Measurements from ENCODE around the gene SNED1.

SNED1 gene

GRCh38 chr2:241068942-241069810 lies 70.8 kb downstream of the SNED1 start:
- no peak for DNase-seq (ENCODE audit: low spot score)

DNA sequence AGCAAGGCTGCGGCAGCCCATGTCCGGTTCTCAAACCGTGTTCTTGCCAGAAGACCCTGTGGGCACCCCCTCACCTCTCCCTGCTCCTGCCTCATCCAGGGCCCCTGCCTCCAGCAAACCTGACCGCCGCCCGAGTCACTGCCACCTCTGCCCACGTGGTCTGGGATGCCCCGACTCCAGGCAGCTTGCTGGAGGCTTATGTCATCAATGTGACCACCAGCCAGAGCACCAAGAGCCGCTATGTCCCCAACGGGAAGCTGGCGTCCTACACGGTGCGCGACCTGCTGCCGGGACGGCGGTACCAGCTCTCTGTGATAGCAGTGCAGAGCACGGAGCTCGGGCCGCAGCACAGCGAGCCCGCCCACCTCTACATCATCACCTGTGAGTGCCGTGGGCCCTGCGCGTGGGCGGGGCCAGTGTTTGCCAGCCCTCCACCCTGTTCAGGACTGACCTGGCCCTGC lies 71.4 kb downstream of the SNED1 start:
- no peak for DNase-seq (ENCODE audit: low spot score)

- no peak for DNase-seq (ENCODE audit: low spot score)
Measured at GRCh38 chr2:241070361-241070760, 71.9 kb downstream of the SNED1 start.

DNA sequence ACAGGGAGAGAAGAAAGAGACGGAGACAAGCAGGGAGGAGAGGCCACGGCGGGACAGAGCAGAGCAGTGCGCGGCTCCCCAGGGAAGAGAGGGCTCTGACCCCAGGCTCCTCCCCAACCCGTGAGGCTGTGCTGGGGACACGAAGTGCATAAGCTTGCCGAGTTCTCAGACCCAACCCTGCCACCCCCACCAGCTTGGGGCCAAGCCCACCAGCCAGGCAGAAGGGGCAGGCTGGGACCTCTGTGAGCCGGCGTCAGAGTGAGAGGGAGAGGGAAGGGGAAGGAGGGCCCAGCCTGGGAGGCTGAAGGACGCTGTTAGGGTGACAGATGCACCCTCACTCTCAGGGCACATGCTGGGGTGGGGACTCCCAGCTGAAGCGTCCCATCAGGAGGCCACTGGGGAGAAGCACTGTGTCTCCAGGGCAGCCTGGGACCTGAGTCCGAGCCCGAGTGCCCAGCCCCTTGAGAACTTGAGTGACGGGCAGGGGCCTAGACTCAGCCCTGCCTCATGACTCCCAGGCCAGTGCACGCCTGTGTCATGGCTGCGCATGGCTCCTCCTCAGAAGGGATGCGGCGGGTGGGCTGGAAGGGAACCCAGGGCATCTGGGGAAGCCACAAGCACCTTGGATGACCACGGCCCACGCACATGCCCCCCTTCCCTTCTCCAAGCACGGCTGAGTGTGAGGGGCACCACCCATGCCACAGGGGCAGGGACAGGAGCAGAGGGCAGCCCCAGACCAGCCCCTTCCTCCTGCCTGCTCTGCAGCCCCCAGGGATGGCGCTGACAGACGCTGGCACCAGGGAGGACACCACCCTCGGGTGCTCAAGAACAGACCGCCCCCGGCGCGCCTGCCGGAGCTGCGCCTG lies 72.6 kb downstream of the SNED1 start:
- no peak for DNase-seq (ENCODE audit: low spot score)

DNA sequence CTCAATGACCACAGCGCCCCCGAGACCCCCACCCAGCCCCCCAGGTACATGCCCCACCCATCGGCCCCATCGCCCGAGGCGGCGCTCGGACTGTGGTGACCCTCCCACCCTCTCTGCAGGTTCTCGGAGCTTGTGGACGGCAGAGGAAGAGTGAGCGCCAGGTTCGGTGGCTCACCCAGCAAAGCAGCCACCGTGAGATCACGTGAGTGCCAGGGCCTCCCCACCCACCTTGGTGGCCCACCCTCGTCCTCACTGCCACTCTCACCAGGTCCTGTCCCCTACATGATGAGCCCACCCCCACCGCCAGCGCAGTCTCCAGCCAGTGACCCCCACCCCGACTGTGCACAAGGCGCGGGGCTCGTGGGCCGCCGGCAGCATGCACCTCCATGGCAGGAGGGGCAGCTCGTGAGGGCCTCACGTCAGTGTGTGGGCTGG lies 73.3 kb downstream of the SNED1 start:
- no peak for DNase-seq (ENCODE audit: low spot score)

GRCh38 chr2:241072151-241072550 lies 73.7 kb downstream of the SNED1 start:
- no peak for DNase-seq (ENCODE audit: low spot score)

GRCh38 chr2:241072553-241073165 lies 74.2 kb downstream of the SNED1 start:
- no peak for DNase-seq (ENCODE audit: low spot score)

GRCh38 chr2:241073166-241074064 lies 75.0 kb downstream of the SNED1 start:
- DNase-seq (ENCODE audit: low spot score) = no peak

- DNase-seq (ENCODE audit: low spot score) = no peak
Measured at GRCh38 chr2:241074065-241074818, 75.8 kb downstream of the SNED1 start.

GRCh38 chr2:241074901-241075540 lies 76.6 kb downstream of the SNED1 start:
- no peak for DNase-seq (ENCODE audit: low spot score)

DNA sequence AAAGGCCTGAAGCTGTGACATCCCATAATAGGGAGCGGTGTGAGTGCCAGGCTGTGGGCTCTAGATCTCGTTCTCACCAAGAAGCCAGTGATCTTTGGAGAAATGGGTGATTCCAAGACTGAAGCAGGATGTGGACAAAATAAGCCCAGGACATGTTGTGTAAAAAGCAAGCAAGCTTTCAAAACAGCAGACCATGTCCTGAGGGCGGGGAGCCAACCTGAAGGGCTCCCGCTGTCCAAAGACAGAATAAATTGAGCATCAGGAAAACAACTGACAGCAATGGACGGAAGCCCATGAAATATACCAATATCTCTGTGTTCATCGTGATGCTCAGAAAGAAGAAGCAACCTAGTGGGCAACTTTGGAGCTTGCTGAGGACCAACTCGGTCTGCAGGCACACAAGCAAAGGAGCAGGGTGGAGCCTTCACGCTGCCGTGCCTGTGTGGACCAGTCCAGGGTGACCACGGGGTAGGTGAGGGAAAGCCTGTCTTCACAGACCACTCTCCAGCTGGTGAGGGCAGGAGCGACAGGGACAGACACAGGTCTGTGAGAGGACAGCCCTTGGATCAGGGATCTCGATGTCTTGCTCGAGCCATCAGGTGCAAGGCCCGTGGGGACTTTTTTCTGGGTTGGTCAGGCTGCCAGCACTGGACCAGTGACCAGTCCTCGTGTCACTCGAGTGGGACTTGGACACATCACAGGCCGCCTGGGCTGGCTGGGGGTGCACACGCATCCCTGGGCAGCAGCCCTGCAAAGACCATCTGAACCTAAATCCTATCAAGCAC lies 82.2 kb downstream of the SNED1 start:
- no peak for DNase-seq (ENCODE audit: low spot score)

DNA sequence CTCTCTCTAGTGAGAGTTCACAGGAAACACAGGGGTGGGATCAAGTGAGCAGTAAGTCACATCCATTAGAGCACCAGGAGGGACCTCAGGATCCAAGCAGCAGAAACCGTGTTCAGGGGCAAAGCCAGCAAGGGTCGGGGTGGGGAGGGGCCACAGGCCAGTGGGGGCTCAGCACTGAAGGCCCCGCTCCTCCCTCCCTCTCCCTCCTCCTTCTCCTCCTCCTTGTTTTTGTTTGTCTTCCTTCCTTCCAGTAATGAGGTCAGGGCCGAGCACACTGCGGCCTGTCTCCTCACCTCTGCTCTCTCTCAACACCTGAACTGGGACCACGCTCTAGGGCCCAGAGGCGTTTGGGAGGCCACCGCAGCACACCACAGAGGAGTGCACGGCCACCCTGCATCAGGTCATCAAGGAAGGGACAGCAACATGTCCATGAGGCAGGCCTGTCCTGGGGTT lies 82.8 kb downstream of the SNED1 start:
- DNase-seq (ENCODE audit: low spot score) = no peak

- no peak for DNase-seq (ENCODE audit: low spot score)
Measured at GRCh38 chr2:241081643-241082340, 83.4 kb downstream of the SNED1 start.

GRCh38 chr2:241082341-241083090 lies 84.1 kb downstream of the SNED1 start:
- DNase-seq (ENCODE audit: low spot score) = no peak

DNA sequence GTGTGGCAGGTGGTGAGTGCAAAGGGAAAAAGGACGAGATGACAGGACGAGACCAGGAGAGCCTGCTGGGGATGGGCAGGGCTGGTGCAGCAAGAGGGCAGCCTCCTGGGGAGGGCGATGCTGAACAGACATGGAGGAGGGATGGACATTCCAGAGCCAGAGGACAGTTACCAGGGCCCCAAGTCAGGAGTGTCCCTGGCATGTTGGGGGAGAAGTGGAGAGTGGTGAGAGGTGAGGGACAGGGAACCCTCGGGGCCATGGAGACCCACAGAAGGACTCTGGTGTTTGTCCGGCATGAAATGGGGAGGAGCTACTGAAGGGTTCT lies 84.6 kb downstream of the SNED1 start:
- no peak for DNase-seq (ENCODE audit: low spot score)

- no peak for DNase-seq (ENCODE audit: low spot score)
Measured at GRCh38 chr2:241084856-241085444, 86.5 kb downstream of the SNED1 start.

DNA sequence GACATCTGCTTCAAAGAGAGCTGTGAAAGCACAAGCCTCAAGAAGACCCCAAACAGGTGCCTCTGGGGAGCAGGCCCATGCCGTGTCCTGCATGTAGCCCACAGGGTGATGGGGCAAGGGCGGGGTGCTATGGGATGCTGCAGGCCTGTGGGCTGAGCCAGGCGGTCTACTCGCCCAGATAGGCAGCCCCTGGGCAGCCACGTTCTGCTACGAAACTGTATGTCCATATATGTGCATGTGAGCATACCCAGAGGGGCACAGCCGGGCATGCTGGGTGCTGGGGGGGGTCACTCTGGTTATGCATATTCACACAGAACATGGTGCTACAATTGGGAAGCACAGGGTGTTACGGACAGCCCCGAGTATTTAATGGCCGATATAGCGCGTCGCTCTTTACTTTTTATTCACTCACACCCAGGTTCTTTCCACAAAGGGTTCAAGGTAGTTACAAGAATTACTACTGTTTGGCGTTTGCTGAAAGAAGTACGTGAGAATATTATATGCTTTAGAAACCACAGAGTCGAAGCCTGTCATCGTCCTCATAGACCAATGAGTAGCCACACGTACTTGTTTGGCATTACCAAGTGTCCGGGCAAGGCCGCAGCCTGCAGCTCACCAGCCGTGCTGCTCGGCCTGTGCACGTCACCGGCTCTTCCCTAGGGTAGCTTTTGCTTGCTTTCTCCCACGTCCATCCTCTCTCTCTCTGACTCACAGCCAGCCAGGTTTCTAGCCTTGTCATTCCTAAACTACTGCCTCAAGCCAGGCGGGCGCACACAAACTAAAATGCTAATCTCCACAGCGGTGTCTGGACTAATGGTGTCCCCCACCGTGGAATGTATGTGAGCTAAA lies 89.2 kb downstream of the SNED1 start:
- DNase-seq (ENCODE audit: low spot score) = no peak
